OCI-LY1 (cell line): ENCODE data around the gene PAPOLA.

Experiments
- H2AFZ ChIP-seq: fragments of 200-600 bp; sonication (generic), shearing (Covaris generic); 2 replicates; pipeline ENCODE4 v1.6.0; 2014; ENCODE audit warnings: antibody characterized with exemption, mild to moderate bottlenecking, low read length
- H3F3A ChIP-seq: fragments of 200-600 bp; sonication (generic), shearing (Covaris generic); 2 replicates; pipeline ENCODE4 v1.6.0; 2014; ENCODE audit warnings: mild to moderate bottlenecking, antibody characterized with exemption, low read length, moderate library complexity; ENCODE audit not compliant: insufficient read depth
- H3K27ac ChIP-seq: fragments of 200-600 bp; sonication (generic); 2 replicates; pipeline ENCODE4 v1.5.1; 2014; ENCODE audit warnings: low read length, mixed run types, mild to moderate bottlenecking, low read depth; ENCODE audit not compliant: poor library complexity, severe bottlenecking
- H3K27me3 ChIP-seq: fragments of 200-600 bp; sonication (generic); 2 replicates; pipeline ENCODE4 v1.6.0; 2014; ENCODE audit warnings: antibody characterized with exemption, mild to moderate bottlenecking, low read length, moderate library complexity; ENCODE audit not compliant: insufficient read depth
- H3K36me3 ChIP-seq: fragments of 200-600 bp; sonication (generic); 2 replicates; pipeline ENCODE4 v1.6.1; 2014; ENCODE audit warnings: mild to moderate bottlenecking, antibody characterized with exemption, low read length, moderate library complexity, mixed read lengths; ENCODE audit not compliant: insufficient read depth
- H3K4me1 ChIP-seq: fragments of 200-600 bp; sonication (generic); 2 replicates; pipeline ENCODE4 v1.5.1; 2014; ENCODE audit warnings: mild to moderate bottlenecking, low read length, moderate library complexity; ENCODE audit not compliant: insufficient read depth, severe bottlenecking
- H3K4me2 ChIP-seq: fragments of 200-600 bp; sonication (generic), shearing (Covaris generic); 2 replicates; pipeline ENCODE4 v1.6.1; 2014; ENCODE audit warnings: low read length
- H3K4me3 ChIP-seq: fragments of 200-600 bp; sonication (generic); 2 replicates; pipeline ENCODE4 v1.5.1; 2014; ENCODE audit warnings: low read length, low read depth, mild to moderate bottlenecking, mixed read lengths; ENCODE audit not compliant: poor library complexity, severe bottlenecking
- H3K79me2 ChIP-seq: fragments of 200-600 bp; shearing (Covaris generic); 2 replicates; pipeline ENCODE4 v1.6.1; 2016; ENCODE audit warnings: mixed run types, low read length, mixed read lengths; ENCODE audit not compliant: insufficient read depth
- H3K9ac ChIP-seq: fragments of 200-600 bp; sonication (generic), shearing (Covaris generic); 2 replicates; pipeline ENCODE4 v1.6.1; 2014; ENCODE audit warnings: mild to moderate bottlenecking, low read length, mixed read lengths
- H3K9me2 ChIP-seq: fragments of 200-600 bp; sonication (generic), shearing (Covaris generic); 2 replicates; pipeline ENCODE4 v1.6.1; 2014; ENCODE audit warnings: low read depth, mild to moderate bottlenecking, low read length, mixed read lengths
- H3K9me3 ChIP-seq: fragments of 200-600 bp; shearing (Covaris generic); 2 replicates; pipeline ENCODE4 v1.6.1; 2014; ENCODE audit warnings: low read length, mixed read lengths
- H4K20me1 ChIP-seq: fragments of 200-600 bp; sonication (generic), shearing (Covaris generic); 2 replicates; pipeline ENCODE4 v1.6.0; 2016; ENCODE audit warnings: mild to moderate bottlenecking, low read length; ENCODE audit not compliant: insufficient read depth
- CTCF ChIP-seq: fragments of 200-600 bp; sonication (generic), shearing (Covaris generic); IDR thresholded peaks from 2 replicates; pipeline ENCODE4 v1.5.1; 2017; ENCODE audit warnings: mild to moderate bottlenecking, antibody characterized with exemption, low read length, moderate library complexity, mixed read lengths
- EZH2 ChIP-seq: fragments of 200-600 bp; sonication (generic), shearing (Covaris generic); IDR thresholded peaks from 2 replicates; pipeline ENCODE4 v1.8.0; 2017; ENCODE audit warnings: borderline replicate concordance, mixed run types, mild to moderate bottlenecking, antibody characterized with exemption, low read length, moderate library complexity, mixed read lengths

Gene PAPOLA

DNA sequence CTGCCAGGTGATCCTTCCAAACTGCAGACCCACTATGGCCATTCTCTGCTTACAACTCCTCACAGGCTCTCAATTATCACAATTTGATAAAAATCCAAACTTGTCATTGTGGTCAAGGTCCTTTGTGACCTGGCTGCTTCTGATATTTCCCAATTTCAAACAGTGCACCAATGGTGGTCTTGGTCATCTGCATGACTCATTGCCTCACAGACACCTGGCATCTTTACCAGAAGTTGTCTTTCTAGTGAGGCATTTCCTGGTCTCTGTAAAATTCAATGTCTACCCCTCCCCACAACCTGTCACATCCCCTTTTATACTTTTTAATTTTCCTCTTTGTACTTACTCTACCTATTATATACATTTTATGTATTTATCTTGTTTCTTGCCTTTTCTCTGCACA is 17.8 kb upstream of the PAPOLA start:
- no peaks in the 10 kb centered on the region for H3K9me3 ChIP-seq

GRCh38 chr14:96486705-96487104 is 15.5 kb upstream of the PAPOLA start:
- no peaks in the 10 kb centered on the region for H3K9me2 ChIP-seq

More for the DNA sequence above, 17.8 kb upstream of the PAPOLA start:
- Histone ChIP-seq H3K4me3 (no peak overlapping the region), H3K4me2 (no peak overlapping the region), H2AFZ (no peak overlapping the region), H3F3A (no peaks in the 10 kb centered on the region), H3K27ac (no peak overlapping the region), H4K20me1 (no peaks in the 10 kb centered on the region), H3K4me1 (no peaks in the 10 kb centered on the region), H3K79me2 (no peaks in the 10 kb centered on the region), H3K36me3 (no peaks in the 10 kb centered on the region), H3K9me2 (no peaks in the 10 kb centered on the region), H3K27me3 (no peaks in the 10 kb centered on the region), H3K9ac (no peak overlapping the region)
- TF ChIP-seq CTCF: no peak
- TF ChIP-seq EZH2: no peak

DNA sequence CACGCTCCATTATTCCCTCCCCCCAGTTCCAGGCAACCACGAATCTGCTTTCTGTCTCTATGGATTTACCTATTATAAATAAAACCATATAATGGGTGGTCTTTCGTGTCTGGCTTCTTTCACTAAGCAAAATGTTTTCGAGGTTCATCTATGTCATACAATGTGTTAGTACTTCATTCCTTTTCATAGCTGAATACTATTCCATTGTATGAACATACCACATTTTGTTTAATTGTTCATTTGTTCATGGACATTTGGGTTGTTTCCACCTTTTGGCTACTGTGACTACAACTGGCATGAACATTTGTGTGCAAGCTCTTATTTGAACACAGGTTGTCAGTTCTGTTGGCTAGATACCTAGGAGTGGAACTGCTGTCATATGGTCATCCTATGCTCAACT is 12.9 kb upstream of the PAPOLA start:
- no peaks in the 10 kb centered on the region for H4K20me1 ChIP-seq
- H3K9me2 ChIP-seq: no peaks in the 10 kb centered on the region
- H3K27ac ChIP-seq: no peak overlapping the region
- H3K36me3 ChIP-seq: no peaks in the 10 kb centered on the region
- H3K4me2 ChIP-seq: no peak overlapping the region
- peaks cover 12% of the 10 kb centered on the region for H3K4me1 ChIP-seq
- no peak for TF ChIP-seq EZH2
- no peak for TF ChIP-seq CTCF
- H3K79me2 ChIP-seq: no peaks in the 10 kb centered on the region
- H3K9ac ChIP-seq: no peak overlapping the region
- no peaks in the 10 kb centered on the region for H3F3A ChIP-seq
- H3K9me3 ChIP-seq: no peaks in the 10 kb centered on the region
- H3K27me3 ChIP-seq: no peaks in the 10 kb centered on the region
- no peak overlapping the region for H3K4me3 ChIP-seq
- H2AFZ ChIP-seq: no peak overlapping the region

More at GRCh38 chr14:96486705-96487104, 15.5 kb upstream of the PAPOLA start:
- no peaks in the 10 kb centered on the region for H3F3A ChIP-seq
- H3K36me3 ChIP-seq: no peaks in the 10 kb centered on the region
- H3K27ac ChIP-seq: no peak overlapping the region
- H3K27me3 ChIP-seq: no peaks in the 10 kb centered on the region
- H3K4me3 ChIP-seq: no peak overlapping the region
- H3K9me3 ChIP-seq: no peaks in the 10 kb centered on the region
- no peaks in the 10 kb centered on the region for H4K20me1 ChIP-seq
- H2AFZ ChIP-seq: no peak overlapping the region
- H3K4me2 ChIP-seq: no peak overlapping the region
- no peak overlapping the region for H3K9ac ChIP-seq
- no peaks in the 10 kb centered on the region for H3K79me2 ChIP-seq
- TF ChIP-seq EZH2 (no peak), CTCF (no peak)
- H3K4me1 ChIP-seq: no peaks in the 10 kb centered on the region
